Breast epithelium (tissue), 4 donors: ENCODE data around the gene STIM2. TPM values are rescaled to one million over a fixed set of nuclear protein-coding genes. Genes with fewer than 3 reads are reported as not detected.

Experiments
- DNase-seq, 2 donors: peaks; one replicate each; pipeline ENCODE4 v3.0.0-alpha.2; 2019; ENCODE audit warnings: low spot score in 2 of 2
- H3K27ac ChIP-seq, 2 donors: fragments of 200-600 bp; sonication (generic) in 1 of 2; one replicate each; pipeline ENCODE4 v1.5.1; 2016 to 2019; ENCODE audit warnings: mild to moderate bottlenecking in 1 of 2
- H3K27me3 ChIP-seq, 2 donors: fragments of 200-600 bp; sonication (generic) in 1 of 2; one replicate each; pipeline versions ENCODE4 v1.5.1 to v1.6.0; 2017 to 2019; ENCODE audit warnings: control low read depth in 1 of 2, mild to moderate bottlenecking in 1 of 2
- H3K36me3 ChIP-seq: fragments of 200-600 bp; one replicate; pipeline ENCODE4 v1.5.1; 2019
- H3K4me1 ChIP-seq, 2 donors: fragments of 200-600 bp; sonication (generic); one replicate each; pipeline ENCODE4 v1.5.1; 2016 to 2019; ENCODE audit warnings: control low read depth in 1 of 2
- H3K4me3 ChIP-seq, 3 donors: fragments of 200-600 bp; sonication (generic); 1 replicate in 2 of 3; 2 replicates in 1 of 3; pipeline ENCODE4 v1.5.1; 2016 to 2019; ENCODE audit warnings: mild to moderate bottlenecking in 3 of 3, moderate library complexity in 2 of 3
- H3K9me3 ChIP-seq, 2 donors: fragments of 200-600 bp; sonication (generic) in 1 of 2; one replicate each; pipeline ENCODE4 v1.5.1; 2016 to 2019; ENCODE audit warnings: control low read depth in 1 of 2
- CTCF ChIP-seq, 3 donors: fragments of 450-650 bp; IDR thresholded peaks; one replicate each; pipeline ENCODE4 v1.5.1; 2016 to 2017; ENCODE audit warnings: antibody characterized with exemption in 3 of 3, mild to moderate bottlenecking in 3 of 3, moderate library complexity in 3 of 3
- POLR2A ChIP-seq: fragments of 450-650 bp; IDR thresholded peaks from one replicate; pipeline ENCODE4 v1.6.1; 2016; ENCODE audit warnings: antibody characterized with exemption, mild to moderate bottlenecking, moderate library complexity
- POLR2AphosphoS5 ChIP-seq, 3 donors: sonication (generic); formaldehyde crosslinking; IDR thresholded peaks; one replicate each; pipeline ENCODE4 v1.6.1; 2017; ENCODE audit warnings: antibody characterized with exemption in 3 of 3
- intact Hi-C: fragments of 100-400 bp; cut with DNase I; formaldehyde crosslinking; loops from one replicate; pipeline ENCODE4 v1.15.1; 2023; ENCODE audit warnings: low total_unique reads
- total RNA-seq, 3 donors: library from RNA; depleted of rRNA; stranded (reverse); fragments of >200 nt; gene quantifications; one replicate each; pipeline ENCODE4 v1.1.0, GENCODE V29; 2016

The STIM2 gene
- total RNA-seq, 3 donors from 2014 or later, result 12.0 to 24.7 (median 23.3) TPM

DNA sequence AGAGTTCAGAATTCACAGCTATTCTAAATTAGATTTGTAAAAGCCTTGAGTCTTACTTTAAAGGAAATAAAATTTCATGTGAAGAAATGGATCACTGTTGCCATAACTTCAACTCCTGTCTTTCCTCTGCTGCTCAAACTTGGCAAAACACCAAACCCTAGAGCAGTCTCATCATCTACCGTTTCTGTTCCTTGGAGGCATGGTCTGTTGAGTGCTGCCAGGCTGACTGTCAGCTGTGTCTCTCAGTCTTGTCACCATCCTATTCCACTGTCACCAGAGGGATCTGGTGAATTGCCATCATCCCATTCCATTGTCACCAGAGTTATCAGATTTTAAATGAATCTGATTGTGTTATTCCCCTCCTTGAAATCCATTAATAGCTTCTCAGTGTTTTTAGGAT, 55.6 kb downstream of the STIM2 start:
- intact Hi-C loops, result no loop called here
- no peak for DNase-seq
- no peaks in the 10 kb centered on the region for H3K36me3 ChIP-seq
- H3K4me1 ChIP-seq, result peaks cover 0 to 3% of the 10 kb centered on the region in 2 donors
- no peaks in the 10 kb centered on the region for H3K27me3 ChIP-seq
- no peaks in the 10 kb centered on the region for H3K9me3 ChIP-seq
- H3K27ac ChIP-seq, result no peak overlapping the region
- TF ChIP-seq CTCF (IDR thresholded peaks at IDR 0.05), result no peak
- H3K4me3 ChIP-seq, result no peak overlapping the region

GRCh38 chr4:26930964-26931363, 70.3 kb downstream of the STIM2 start:
- Histone ChIP-seq H3K27ac (no peak overlapping the region), H3K9me3 (no peaks in the 10 kb centered on the region), H3K4me1 (no peaks in the 10 kb centered on the region), H3K27me3 (no peaks in the 10 kb centered on the region), H3K36me3 (no peaks in the 10 kb centered on the region), H3K4me3 (no peak overlapping the region)
- DNase-seq, result no peak
- TF ChIP-seq CTCF (IDR thresholded peaks at IDR 0.05) (no peak), POLR2A (no peak), POLR2AphosphoS5 (IDR thresholded peaks at IDR 0.05) (no peak)
- intact Hi-C loops, result no loop called here

DNA sequence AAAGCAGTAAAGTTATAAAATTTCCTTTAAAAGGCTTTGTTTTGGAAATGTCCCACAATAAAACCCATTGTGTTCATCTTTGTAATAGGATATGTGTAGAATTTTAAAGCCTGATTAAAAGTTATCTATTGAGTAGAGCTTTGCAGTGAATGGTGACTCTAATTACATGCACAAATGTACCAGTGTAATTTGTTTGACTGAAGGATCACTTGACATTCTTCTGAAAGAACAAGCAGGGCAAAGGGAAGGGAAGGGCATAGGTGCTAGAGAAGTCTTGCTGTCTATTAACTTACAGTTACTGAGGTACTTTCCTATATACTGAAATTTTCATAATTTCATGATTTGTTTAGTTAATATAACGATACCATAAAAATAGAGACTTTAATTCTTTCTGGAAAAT, 70.8 kb downstream of the STIM2 start:
- no peak overlapping the region for H3K27ac ChIP-seq
- no peaks in the 10 kb centered on the region for H3K4me1 ChIP-seq
- intact Hi-C loops, result no loop called here
- H3K36me3 ChIP-seq, result no peaks in the 10 kb centered on the region
- no peak for TF ChIP-seq POLR2A
- TF ChIP-seq POLR2AphosphoS5 (IDR thresholded peaks at IDR 0.05), result no peak
- TF ChIP-seq CTCF (IDR thresholded peaks at IDR 0.05), result no peak
- no peaks in the 10 kb centered on the region for H3K27me3 ChIP-seq
- no peaks in the 10 kb centered on the region for H3K9me3 ChIP-seq
- DNase-seq, result no peak
- H3K4me3 ChIP-seq, result no peak overlapping the region

DNA sequence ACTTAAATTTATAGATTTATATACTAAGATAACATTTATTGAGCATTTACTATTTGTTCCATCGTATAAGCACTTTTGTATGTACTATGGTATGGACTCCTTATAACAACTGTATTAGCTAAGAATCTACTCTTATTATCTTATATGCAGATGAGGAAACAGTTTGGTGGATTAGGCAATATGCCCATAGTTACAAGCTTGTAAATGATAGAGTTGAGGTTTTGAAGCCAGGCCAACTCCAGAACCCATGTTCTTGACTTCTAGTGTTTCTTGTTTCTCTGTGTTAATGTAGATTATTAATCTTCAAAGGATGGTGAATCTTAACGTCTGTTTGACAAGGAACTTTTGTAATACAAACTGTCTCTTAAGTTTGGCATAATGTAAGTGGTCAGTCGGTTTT, 71.3 kb downstream of the STIM2 start:
- Histone ChIP-seq H3K36me3 (no peaks in the 10 kb centered on the region), H3K9me3 (no peaks in the 10 kb centered on the region), H3K4me1 (no peaks in the 10 kb centered on the region), H3K27ac (no peak overlapping the region), H3K4me3 (no peak overlapping the region), H3K27me3 (no peaks in the 10 kb centered on the region)
- intact Hi-C loops, result no loop called here
- TF ChIP-seq POLR2A (no peak), CTCF (IDR thresholded peaks at IDR 0.05) (no peak), POLR2AphosphoS5 (IDR thresholded peaks at IDR 0.05) (no peak)
- no peak for DNase-seq

DNA sequence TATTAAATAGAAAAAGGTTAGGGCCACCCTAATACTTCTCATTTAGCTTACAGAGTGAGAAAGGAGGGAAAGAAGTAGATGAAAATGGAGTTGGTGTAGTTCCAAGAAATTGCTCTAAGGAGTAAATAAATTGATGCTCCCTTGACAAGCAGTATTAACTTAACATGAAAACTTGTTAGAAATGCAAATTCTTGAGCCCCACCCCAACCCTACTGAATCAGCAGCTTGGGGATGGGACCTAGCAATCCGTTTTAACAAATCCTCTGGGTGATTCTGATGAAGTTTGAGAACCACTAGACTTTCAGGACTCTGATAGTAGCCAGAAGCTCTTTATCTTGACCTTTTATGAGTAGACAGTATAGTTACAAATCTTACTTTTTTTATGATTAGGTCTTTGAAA, 74.8 kb downstream of the STIM2 start:
- no peaks in the 10 kb centered on the region for H3K9me3 ChIP-seq
- H3K27me3 ChIP-seq, result no peaks in the 10 kb centered on the region
- no peak for DNase-seq
- H3K36me3 ChIP-seq, result no peaks in the 10 kb centered on the region
- H3K4me1 ChIP-seq, result no peaks in the 10 kb centered on the region
- no peak for TF ChIP-seq POLR2A
- no peak for TF ChIP-seq POLR2AphosphoS5 (IDR thresholded peaks at IDR 0.05)
- TF ChIP-seq CTCF (IDR thresholded peaks at IDR 0.05), result no peak
- intact Hi-C loops, result no loop called here
- H3K27ac ChIP-seq, result no peak overlapping the region
- H3K4me3 ChIP-seq, result no peak overlapping the region
